NAMALWA (cell line): Measurements from ENCODE around the gene BTAF1.
"Not testable (repeated sequence)": the region's sequence is repeated elsewhere in the genome, so short reads cannot be mapped to it uniquely, and the experiment has no call there.

Experiments used
- DNase-seq: peaks from one replicate; pipeline ENCODE4 v3.0.0-alpha.2; 2015; ENCODE audit warnings: low spot score

The BTAF1 gene

DNA sequence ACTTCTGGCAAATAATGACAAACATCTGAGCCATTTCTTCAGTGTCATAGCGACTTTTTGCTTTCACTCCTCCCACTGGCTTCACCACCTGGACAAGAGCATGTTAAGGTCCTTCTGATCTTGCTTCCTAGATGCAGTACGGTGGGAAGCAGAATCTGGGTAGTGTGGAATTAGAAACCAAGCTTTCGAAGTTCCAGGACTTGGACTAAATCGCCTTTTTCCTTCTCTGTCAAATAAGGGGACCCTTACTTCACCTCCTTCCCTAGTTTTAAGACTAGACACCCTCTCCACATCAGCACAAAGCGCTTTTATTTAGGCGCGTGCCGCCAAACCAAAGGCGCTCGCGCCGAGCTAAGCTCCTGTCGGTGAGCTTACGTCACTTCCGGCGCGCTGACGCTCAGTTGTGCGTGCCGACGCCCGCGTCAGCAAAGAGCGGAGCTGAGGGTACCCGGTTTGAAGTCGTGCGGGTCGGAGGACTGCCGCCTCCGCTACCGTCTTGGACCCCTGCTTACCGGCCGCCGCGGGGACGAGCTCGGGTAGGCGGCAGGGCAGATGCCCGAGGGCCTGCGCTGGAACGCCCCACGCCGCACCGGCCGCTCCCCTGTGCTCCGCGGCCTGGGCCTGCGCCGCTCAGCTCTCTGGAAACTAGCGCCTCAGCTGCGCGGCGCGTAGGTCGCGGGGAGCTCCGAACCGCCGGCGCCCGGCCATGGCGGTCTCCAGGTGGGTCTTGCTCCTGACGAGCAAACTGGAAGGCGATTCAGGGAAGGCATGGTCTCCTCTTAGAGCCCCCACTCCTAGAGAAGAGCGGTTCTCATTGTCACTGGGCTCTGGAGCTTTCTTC, at the start of gene BTAF1:
Gene BTAF1 (plus strand): TSS at position 400 of the 841 bp plus-strand sequence. CDS start 307 bp downstream, at position 707.
- DNase-seq, result peak; percentile 96

DNA sequence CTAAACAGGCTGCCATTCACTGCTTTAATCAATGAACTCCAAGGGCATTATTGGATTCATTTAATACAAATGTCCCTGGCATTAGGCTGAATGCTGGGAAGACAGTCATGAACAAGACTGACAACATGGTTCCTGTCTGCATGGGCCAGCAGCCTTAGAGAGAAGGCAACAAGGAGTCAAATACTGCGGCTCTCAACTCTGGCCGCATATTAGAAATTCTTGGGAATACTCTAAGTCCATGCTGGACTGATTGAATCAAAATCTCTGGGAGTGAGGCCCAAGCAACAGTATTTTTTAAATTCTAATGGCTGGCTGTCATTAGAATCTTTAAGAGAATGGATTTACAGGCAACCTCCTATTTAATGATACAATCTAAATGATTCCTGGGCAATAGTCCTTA, 48.4 kb upstream of the BTAF1 start:
- no peak for DNase-seq

DNA sequence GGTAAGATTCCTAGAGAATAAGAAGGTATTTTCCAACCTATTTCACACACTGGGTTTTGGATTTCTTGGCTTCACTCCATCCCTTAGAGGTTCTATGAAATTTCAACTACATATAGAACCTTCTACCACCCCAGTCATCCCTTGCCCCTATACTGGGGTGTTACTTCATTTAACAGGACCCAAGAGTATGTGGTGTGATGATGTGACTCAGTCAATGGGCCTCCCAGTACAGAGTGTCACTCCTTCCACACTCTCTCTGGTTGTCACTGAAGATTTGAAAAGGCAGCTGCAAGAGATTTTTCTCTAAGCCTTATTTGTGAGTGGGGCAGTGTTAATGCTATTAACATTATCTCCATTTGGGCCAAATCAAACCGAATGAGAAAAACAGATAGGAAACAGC, 47.8 kb upstream of the BTAF1 start:
- no peak for DNase-seq

DNA sequence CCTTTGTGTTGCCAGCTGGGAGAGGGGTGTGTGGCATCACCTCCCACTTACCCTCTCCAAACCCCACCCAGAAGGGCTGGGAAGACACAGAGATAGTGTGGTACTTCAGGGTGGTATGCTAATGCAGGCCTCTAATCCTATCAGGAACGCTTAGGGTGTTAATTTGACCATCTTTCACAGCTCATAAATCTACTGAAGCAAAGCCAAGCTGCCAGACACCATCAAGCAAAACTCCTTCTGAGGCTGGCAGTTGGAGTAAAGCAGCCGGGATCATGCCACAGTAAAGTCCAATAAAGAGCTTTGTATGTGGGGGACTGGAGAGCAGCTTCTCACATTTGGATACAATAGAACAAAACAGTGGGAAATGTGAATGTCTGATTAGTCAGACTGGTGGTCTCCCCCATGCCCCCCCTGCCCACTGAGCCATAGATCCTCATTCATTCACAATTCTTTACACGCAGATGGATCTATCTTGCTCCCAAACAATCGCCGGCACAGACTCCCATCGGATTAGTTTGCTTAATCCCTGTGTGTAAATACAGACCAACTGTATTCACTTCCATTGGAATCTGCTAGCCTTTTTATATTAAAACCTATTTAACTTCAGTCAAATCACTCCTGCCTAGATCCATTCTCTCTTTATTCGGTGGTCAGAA, 43.9 kb upstream of the BTAF1 start:
- no peak for DNase-seq

DNA sequence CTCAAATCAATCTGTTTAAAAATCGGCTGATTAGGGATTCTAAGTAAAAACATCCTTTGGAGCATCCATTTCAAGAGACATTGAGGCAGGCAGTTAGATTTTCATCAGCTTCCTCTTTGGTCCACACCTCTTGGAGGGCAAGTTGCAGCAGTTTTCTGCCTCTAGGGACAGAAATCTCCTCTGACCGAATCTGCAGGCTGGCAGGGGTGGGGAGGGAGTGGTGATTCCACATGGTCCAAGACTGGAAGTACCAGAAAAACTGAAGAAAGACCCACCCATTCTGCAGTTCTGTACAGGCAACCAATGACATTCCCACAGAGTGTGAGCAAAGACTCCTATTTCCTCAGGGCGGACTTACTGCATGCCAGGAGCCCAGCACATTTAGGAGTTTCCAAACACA, 43.3 kb upstream of the BTAF1 start:
- DNase-seq, result no peak

DNA sequence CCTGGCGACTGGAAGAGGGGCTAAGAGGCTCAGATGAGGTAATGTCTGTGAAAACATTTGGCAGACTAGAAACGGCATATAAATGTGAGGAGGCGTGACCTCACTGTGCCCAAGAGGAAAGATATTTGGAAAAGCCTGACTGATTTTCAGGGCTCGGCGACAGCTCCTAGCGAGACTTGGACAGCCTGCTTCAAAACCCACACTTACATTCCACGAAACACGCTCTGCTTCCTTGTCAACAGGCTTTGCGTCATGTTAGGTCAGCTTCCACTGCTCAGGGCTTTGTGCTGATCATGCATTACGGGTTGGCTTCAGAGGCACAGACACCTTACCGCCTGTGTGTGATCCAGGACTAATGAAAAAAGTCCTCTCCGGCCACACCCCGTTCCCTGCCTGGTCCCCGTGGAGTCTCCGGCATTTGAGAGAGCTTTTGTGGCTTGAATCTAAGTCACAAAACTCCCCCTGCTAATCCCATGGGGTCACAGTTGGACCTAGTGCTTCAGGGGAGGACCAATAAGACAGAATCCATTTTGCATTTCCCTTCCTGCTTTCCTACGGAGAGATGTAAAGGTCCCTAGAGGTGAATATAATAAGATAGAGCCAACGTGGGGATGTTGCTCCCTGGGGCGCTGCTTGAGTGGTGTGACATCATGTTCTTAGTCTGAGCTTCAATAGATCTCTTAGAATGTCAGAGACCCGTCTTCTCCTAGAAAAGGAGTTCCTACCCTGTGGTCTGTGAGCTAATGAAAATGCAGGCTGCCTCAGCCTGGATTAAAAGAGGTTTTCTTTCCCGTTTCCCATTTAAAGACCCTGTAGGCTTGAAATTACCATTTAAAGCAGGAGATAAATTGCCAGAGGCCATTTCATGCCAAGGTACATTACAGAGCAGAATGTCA, 39.8 kb upstream of the BTAF1 start:
- no peak for DNase-seq

DNA sequence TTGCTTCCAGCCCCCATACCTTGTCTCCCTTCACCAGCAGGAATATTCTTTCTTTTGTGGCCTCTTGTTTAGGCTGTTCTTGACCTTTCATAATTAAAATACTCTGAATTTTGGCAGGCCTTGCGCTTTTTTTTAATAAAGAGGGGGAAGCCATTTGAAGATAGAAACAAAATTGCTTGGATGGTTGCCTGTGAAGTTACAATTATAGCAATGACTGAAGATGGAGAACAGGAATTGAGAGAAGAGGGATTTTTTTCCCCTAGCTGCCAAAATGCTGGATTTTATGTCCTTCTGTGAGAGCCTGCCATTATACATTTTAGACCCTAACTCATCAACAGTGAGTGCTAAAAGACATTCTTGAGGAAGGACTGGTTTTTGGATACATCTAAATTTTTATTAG, 39.0 kb upstream of the BTAF1 start:
- no peak for DNase-seq

DNA sequence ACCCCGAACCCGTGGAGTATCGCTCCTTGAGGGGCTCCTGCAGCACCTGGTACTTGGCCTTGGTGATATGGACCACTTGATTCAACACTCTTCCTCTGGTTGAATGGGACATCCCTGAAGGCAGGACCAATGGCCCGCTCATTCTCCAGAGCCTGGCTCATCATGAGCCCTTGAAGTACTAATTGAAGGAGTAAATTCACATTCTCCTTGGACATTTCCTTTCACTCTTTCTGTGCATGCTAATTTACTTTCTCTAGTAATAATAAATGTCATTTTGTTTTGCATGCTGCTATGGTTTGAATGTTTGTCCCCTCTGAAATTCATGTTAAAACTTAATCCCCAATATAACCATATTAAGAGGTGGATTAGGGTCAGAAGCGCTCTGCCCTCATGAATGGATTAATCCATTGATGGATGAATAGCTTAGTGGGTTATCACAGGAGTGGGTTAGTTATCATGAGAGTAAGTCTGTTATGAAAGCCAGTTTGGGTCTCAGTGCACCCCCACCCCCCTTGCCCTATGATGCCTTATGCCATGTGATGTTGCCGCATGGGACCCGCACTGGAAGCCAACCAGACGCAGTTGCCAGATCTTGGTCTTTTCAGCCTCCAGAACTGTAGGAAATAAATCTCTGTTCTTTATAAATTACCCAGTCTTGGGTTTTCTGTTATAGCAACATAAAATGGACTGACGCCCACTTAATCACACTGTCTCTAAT, 38.0 kb upstream of the BTAF1 start:
- DNase-seq, result no peak

DNA sequence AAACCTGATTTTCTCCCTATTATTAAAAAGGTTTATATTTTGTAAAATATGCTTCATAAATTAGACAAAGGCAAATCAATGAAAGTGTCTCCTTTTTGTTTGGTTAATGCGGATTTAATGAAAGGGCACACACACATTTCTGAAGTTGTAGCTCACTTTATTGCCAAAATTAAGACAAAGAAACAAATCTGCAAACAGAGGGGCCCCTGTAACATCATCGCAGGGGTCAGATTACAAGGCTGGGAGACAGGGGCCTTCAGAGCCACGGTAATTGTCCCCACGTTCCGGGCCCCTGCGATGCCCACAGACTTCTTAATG, 36.7 kb upstream of the BTAF1 start:
- DNase-seq, result no peak

DNA sequence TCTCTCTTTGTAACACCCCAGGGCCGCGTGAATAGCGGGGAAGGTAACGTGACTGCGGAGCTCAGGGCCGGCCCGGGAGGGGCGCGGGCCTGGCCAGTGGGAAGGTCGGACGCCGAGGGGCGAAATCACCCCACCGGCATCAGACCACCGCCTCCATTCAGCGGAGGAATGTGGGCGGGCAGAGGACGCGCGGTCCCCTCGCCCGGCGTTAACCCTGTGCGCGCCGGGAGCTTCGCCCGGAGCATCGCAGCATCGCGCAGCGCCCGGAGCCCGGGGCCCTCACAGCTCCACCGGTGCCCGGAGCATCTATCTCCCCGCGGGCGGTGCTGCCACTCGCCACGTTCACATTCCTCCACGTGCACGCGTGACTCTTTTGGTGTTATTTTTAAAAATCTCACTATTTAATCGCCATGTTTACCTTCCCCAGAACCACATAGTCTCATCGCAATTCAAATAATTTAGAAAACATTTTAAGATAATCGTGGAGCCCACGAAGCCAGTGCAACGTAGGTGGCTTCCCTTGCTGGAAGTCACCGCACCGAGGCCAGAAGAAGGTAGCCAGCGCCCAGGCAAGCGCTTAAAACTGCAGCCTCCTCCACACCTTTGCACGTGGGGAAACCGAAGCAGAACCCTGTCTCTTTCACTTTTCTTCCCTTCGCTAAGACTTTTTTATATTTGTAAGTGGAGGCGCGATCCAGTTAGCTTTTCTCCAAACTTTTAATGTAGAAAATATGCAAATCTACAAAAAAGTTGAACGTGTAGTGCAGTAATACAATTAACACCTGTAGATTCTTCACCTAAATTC, 36.1 kb upstream of the BTAF1 start:
- DNase-seq, result no peak

DNA sequence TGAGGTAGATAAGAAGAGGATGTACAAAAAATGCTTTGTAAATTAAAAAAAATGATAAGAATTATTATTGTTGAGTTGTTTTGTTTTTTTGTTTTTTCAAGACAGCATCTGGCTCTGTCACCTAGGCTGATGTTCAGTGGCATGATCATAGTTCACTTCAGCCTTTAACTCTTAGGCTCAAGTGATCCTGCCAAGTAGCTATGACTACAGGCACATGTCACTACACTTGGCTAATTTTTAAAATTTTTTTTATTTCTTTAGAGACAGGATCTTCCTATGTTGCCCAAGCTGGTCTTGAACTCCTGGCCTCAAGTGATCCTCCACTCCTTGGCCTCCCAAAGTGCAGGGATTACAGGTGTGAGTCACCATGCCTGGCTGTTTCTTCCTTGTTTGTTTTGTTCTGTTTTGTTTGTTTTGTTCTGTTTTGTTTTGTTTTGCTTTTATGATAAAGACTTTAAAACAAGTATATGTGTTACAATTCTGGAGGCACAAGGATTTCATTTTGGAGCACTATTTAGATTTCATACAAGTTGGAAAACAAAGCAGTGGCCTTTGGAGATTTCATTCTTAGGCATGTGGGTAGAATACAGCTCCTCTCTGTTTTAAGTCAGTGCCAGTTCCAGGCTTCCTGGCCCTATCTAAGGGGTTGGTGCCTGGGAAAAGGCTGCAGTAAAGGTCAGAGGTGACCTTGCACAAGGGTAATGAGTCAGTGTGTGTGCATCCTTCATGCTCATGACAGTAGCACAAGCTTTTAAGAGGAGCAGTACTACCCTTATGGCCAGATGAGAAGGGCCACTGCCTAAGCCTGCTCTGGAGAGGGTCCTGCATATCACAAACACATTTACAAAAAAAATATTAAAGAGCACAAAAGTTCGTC, 32.2 kb upstream of the BTAF1 start:
- no peak for DNase-seq

DNA sequence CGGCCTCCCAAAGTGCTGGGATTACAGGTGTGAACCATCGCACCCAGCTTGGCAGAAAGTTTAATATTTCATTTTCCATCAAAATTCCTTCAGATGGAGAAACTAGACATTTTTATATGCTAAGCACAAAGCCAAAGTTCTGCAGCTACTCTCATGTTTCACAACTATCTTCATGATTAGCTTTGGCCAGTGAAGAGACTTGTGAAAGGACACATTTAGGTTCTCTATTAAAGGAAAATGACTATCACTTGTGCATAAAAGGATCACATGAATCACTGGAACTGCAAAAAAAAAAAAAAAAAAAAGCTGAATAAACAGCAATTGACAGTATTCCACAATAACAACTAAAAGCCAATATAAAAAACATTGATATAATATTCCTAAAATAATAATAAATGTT, 30.5 kb upstream of the BTAF1 start:
- no peak for DNase-seq

DNA sequence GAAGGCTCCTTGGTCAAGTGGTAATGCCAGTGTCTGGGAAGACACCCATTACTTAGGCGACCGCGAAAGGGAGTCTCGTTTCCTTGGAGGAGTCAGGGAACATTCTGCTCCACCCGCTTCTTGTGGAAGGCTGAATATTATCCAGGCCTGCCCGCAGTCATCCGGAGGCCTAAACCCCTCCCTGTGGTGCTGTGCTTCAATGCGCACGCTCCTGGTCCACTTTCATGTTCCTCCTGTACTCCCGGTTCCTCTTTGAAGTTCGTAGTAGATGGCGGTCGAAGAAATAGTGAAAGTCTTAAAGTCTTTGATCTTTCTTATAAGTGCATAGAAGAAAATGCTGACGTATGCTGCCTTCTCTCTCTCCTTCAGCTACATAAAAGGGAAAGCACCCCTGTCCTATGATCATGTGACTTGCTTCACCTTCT, 29.3 kb upstream of the BTAF1 start:
- DNase-seq, result not testable (repeated sequence)

DNA sequence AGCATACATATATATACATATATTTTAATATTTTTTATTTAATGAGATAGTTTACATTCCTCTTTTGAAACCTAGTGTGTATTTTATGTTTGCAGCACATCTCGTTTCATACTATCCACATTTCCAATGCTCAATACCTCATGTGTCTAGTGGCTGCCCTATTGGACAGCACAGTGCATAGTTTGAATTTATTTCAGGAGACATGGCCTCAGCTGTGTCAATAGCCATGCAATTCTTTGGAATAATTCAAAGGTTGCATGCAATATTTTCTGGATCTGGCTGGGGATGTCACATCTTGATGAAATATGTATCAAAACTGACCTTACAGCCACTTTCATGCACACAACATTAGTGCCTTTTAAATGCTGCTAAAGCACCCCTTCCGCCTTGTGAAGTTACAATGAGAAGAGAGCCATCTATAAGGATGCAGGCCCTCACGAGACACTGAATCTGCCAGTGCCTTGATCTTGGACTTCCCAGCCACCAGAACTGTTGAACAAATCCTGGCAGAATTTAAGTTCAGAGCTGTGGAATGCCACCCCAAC, 27.3 kb upstream of the BTAF1 start:
- no peak for DNase-seq

DNA sequence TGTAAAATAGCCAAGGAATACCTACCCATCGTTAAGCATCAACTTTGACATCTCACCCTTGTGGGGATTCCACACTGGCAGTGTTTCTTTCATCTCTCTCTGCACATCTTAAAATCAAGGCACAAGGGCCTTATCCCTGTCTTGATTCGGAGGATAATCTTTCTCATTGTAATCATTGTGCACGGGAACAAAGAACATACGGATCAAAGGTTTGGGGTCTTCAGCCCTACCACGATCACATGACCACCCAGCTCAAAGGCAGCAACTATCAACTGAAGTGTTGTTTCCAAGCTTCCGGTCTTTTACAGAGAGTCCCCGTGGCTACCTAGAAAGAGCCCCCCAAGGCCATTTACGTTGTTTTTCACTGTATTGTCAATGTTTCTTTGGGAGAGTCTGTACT, 26.1 kb upstream of the BTAF1 start:
- DNase-seq, result no peak

DNA sequence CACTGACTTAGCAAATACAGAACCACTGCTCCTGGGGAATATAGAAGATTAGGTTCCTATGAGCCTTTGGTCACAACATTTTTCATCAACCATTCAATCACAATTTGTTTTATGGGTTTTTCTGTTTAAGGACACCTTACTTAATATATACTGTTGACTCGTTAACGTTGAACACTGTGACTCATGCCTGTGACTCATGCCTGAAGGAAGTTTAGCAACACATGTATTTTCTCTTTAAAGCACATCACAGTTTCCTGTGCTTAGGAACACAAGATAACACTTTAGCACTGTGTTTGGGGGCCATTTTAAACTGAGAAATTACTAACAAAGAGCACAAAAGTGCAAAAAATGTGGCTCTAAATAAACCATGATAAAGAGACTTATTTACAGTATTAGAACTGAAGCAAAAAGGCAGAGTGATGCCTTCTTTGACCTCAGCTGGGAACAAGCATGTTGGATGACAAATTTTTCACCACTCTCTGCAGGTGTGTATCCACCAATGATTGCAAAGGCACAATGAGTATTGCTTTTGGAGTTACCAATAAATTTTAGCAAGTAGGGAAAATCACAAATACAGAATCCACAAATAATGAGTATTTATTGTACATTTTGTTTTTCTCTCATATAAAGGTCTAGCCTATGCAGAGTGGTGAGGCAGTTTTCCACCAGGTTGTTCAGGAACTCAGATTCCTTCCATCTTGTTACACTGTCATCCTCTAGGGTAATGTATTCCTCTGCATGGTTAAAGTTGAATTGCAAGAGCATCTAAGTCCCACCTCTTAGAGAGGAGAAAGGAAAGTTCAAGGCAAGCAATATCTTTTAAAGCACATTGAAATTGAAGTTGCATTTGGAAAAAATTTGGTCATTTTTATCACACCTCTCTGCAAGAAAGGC, 21.5 kb upstream of the BTAF1 start:
- DNase-seq, result no peak

DNA sequence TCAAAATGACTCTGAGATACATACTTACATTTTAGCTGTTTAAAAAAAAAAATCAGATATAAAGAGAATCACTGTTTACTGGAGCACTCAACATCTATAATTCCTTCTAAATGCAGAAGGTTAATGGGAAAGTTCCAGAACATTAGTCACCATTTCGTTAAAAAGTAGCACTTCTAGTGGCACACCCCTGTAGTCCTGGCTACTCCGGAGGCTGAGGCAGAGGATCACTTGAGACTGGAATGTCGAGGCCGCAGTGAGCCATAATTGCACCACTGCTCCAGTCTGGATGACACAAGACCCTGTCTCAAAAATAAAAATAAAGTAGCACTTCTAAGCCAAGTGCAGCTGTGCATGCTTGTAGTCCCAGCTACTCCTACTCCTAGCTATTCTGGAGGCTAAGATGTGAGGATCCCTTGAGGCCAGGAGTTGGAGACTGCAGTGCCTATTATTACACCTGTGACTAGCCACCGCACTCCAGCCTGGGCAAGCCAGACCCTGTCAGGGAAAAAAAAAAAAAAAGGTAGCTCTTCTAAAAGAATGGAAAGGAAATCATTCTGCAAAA, 16.5 kb upstream of the BTAF1 start:
- DNase-seq, result no peak

DNA sequence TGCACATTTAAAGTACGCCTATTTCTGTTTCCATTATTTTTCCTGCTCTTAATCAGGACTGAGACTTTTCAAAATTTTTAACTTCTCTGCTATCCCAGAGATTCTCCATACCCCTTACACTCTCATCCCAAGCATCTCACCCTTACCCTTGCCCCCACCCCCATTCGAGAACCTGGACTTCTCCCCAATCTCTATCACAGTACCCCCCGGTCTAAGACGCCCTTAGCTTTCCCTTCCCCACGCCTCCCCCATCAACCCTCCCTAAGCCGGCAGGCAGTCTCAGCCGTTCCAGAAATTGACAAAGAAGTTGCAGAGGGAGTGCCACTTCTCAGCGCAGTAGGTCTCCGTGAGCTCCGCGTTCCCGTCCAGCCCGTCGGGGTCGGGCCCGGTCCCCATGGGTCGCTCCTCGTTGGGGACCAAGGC, 15.6 kb upstream of the BTAF1 start:
- DNase-seq, result no peak
